Astrocyte of the cerebellum (primary cell): ENCODE data around the gene TBC1D19.
A peak's percentile ranks its signal among the peaks of the same experiment; 100 is the strongest.

Source experiments
- DNase-seq: peaks from one replicate; pipeline ENCODE4 v3.0.0-alpha.2; 2011; ENCODE audit warnings: low read depth
- H3K4me3 ChIP-seq: 2 replicates; pipeline ENCODE4 v1.5.1; 2011; ENCODE audit warnings: mild to moderate bottlenecking, low read depth, low read length, moderate library complexity
- CTCF ChIP-seq: IDR thresholded peaks from 2 replicates; pipeline ENCODE4 v1.5.1; 2012; ENCODE audit warnings: low read length, low read depth, moderate library complexity, mild to moderate bottlenecking; ENCODE audit errors: missing control alignments
- in situ Hi-C: cut with HindIII; loops from 2 replicates; pipeline ENCODE4 v1.10.0; 2017; ENCODE audit warnings: low sequenced_read_pairs

Gene TBC1D19

GRCh38 chr4:26785312-26785711 lies 201.4 kb downstream of the TBC1D19 start:
- no peak for TF ChIP-seq CTCF
- in situ Hi-C loops = no loop called here

GRCh38 chr4:26785810-26786209 lies 201.9 kb downstream of the TBC1D19 start:
- in situ Hi-C loops = no loop called here
- no peak overlapping the region for H3K4me3 ChIP-seq
- DNase-seq = no peak
- TF ChIP-seq CTCF = no peak

More at GRCh38 chr4:26785312-26785711, 201.4 kb downstream of the TBC1D19 start:
- H3K4me3 ChIP-seq = no peak overlapping the region
- no peak for DNase-seq

GRCh38 chr4:26786916-26787315 lies 203.0 kb downstream of the TBC1D19 start:
- TF ChIP-seq CTCF = no peak
- in situ Hi-C loops = no loop called here
- H3K4me3 ChIP-seq = no peak overlapping the region
- DNase-seq = no peak

- TF ChIP-seq CTCF = peak; percentile 47
- peak; percentile 46 for DNase-seq
- in situ Hi-C loops = no loop called here
- no peak overlapping the region for H3K4me3 ChIP-seq
Measured at GRCh38 chr4:26787461-26788340, 203.8 kb downstream of the TBC1D19 start.

- no peak for DNase-seq
- no peak overlapping the region for H3K4me3 ChIP-seq
- in situ Hi-C loops = no loop called here
- no peak for TF ChIP-seq CTCF
Measured at GRCh38 chr4:26788341-26788733, 204.5 kb downstream of the TBC1D19 start.

- no peak for TF ChIP-seq CTCF
- no peak for DNase-seq
- no peak overlapping the region for H3K4me3 ChIP-seq
- in situ Hi-C loops = no loop called here
Measured at GRCh38 chr4:26789208-26789607, 205.3 kb downstream of the TBC1D19 start.
